SK-N-MC (cell line): ENCODE data around the gene STRN.

ENCODE experiments used
- DNase-seq: peaks from one replicate; pipeline ENCODE4 v3.0.0-alpha.2; 2011; ENCODE audit warnings: low read depth, low spot score
- H3K27ac ChIP-seq: fragments of 200-600 bp; sonication (generic); 2 replicates; pipeline ENCODE4 v1.5.1; 2016; ENCODE audit warnings: mixed run types
- H3K36me3 ChIP-seq: fragments of 200-600 bp; sonication (generic); 2 replicates; pipeline ENCODE4 v1.6.1; 2017; ENCODE audit warnings: antibody characterized with exemption, low read length, mixed read lengths; ENCODE audit not compliant: insufficient read depth
- H3K4me3 ChIP-seq: fragments of 200-600 bp; sonication (generic); 2 replicates; pipeline ENCODE4 v1.5.1; 2016
- H3K9ac ChIP-seq: fragments of 200-600 bp; sonication (generic); 2 replicates; pipeline ENCODE4 v1.8.0; 2017; ENCODE audit warnings: mixed run types, mixed read lengths; ENCODE audit not compliant: insufficient read length
- H3K9me3 ChIP-seq: fragments of 200-600 bp; sonication (generic); 2 replicates; pipeline ENCODE4 v1.6.1; 2017; ENCODE audit warnings: low read depth, mild to moderate bottlenecking, antibody characterized with exemption, low read length, moderate library complexity, mixed read lengths
- EZH2 ChIP-seq: fragments of 200-600 bp; sonication (generic); IDR thresholded peaks from one replicate; pipeline ENCODE4 v1.6.1; 2017; ENCODE audit warnings: antibody characterized with exemption
- FOXP2 ChIP-seq: optimal IDR thresholded peaks from 2 replicates; pipeline ENCODE3; 2011; ENCODE audit warnings: mild to moderate bottlenecking, moderate library complexity; ENCODE audit not compliant: insufficient read depth; ENCODE audit errors: extremely low read length, control extremely low read depth
- POLR2AphosphoS5 ChIP-seq: IDR thresholded peaks from 2 replicates; pipeline ENCODE4 v1.6.1; 2012; ENCODE audit warnings: mild to moderate bottlenecking, low read depth, low read length, borderline replicate concordance

STRN gene

DNA sequence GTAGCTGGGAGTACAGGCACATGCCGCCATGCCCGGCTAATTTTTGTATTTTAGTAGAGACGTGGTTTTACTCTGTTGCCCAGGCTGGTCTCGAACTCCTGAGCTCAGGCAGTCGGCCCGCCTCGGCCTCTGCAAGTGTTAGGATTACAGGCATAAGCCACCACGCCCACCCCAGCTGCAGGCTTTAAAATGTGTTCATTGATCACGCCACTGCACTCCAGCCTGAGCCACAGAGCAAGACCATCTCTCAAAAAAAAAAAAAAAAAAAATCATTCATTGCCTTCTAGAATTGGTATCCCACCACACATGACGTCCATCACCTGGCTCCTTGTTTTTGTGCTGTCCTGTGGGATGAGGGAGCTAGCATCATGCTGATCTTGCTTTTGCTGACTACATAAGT, 142.5 kb downstream of the STRN start:
- Histone ChIP-seq H3K9ac (no peak overlapping the region), H3K9me3 (no peaks in the 10 kb centered on the region), H3K36me3 (no peaks in the 10 kb centered on the region), H3K27ac (no peak overlapping the region), H3K4me3 (no peak overlapping the region)
- TF ChIP-seq EZH2 (no peak), FOXP2 (no peak), POLR2AphosphoS5 (no peak)
- DNase-seq, result no peak

DNA sequence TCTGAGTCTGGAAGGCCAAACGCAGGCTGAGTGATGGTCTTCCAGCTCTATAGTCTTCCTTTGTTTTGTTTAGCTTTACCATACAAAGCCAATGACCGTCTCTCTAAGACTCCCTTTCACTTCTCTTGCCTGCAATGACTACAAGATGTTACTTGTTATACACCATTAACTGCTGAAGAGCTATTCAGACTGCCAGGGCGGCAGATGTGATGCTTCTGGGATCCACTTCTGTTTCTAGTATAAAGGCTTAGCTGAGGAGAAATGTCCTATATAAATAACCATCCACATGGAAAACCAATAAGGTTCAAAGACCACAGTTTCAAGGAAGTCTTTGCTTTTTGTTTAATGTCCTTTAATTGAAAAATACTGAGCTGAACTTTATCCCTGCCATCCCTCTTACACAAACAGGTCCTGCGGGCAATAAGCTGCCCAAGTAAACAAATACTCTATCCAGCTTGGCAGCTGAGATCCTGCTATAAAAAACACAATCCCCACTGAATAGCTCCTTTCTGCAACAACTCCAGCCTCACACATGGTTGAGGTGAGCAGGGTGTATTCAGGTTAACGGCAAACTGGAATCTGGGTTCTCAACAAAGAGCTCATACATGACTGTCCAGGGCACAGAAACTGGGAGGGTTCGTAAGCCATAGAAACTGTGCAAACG, 145.3 kb downstream of the STRN start:
- no peak for TF ChIP-seq FOXP2
- Histone ChIP-seq H3K9ac (no peak overlapping the region), H3K9me3 (no peaks in the 10 kb centered on the region), H3K27ac (no peak overlapping the region), H3K36me3 (no peaks in the 10 kb centered on the region), H3K4me3 (no peak overlapping the region)
- no peak for DNase-seq

DNA sequence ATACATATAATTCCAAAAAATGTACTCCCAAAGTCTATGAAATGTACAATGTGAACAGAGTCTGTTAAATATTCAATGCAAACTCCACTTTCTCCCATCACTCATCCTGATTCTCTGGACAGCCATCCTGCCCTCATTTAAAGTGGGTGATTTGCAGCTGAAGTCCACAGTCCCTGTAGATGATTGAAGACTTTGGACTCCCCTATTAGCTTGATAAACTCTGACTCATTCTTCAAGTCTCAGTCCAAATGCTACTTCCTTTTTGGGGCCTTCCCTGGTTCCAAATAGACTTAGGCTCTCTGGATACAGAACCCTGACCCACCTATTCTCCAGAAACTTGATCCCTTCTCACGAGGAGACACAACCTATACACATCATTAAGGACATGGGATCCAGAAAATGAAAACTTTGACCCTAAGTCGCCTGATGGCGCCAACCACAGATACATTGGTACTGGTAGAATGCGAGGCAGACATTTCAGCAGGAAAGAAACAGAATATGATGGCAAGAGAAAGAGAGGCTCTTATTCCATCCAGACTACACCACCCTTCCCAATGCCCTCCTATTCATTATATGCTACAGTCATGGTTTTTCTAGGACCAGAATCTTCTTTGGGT, 147.1 kb downstream of the STRN start:
- Histone ChIP-seq H3K9me3 (no peaks in the 10 kb centered on the region), H3K9ac (no peak overlapping the region), H3K4me3 (no peak overlapping the region), H3K27ac (no peak overlapping the region), H3K36me3 (no peaks in the 10 kb centered on the region)
- DNase-seq, result no peak
- TF ChIP-seq EZH2 (no peak), FOXP2 (no peak), POLR2AphosphoS5 (no peak)

DNA sequence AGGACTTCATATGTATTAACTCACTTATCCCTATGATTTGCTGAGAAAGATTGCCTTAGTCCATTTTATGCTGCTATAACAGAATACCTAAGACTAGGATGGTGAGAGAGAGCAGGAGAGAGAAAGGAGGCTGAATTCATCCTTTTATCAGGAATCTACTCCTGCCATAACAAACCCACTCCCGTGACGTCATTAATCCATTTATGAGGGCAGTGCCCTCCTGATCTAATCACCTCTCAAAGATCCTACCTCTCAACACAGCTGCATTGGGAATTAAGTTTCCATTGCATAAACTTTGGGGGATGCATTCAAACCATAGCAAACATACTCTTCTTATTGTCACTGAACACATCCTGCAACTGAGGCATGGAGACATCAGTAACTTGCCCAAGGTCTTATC, 147.8 kb downstream of the STRN start:
- Histone ChIP-seq H3K27ac (no peak overlapping the region), H3K36me3 (no peaks in the 10 kb centered on the region), H3K4me3 (no peak overlapping the region), H3K9ac (no peak overlapping the region), H3K9me3 (no peaks in the 10 kb centered on the region)
- TF ChIP-seq FOXP2 (no peak), EZH2 (no peak), POLR2AphosphoS5 (no peak)
- no peak for DNase-seq

DNA sequence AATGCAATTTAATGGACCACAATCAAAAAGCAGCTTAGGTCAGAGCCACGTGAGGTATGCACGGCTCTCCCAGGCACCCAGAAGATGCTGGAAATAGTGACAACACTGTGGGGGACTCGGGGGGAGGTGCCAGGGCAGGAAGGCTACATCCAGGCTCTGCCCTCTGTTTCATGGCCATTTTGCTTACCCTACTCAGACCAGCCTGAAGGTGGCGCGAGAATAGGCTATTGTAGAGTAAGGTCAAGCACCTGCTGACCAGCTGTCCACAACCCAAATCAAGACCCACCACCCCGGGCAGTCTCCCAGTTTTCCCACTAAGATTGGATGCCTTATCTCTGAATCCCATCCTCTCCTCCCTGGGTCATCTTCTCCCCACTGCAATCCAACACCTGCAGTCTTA, 154.1 kb downstream of the STRN start:
- H3K9me3 ChIP-seq, result no peaks in the 10 kb centered on the region
- no peaks in the 10 kb centered on the region for H3K36me3 ChIP-seq
- no peak overlapping the region for H3K9ac ChIP-seq
- TF ChIP-seq EZH2 (no peak), FOXP2 (no peak), POLR2AphosphoS5 (no peak)
- H3K4me3 ChIP-seq, result no peak overlapping the region
- no peak overlapping the region for H3K27ac ChIP-seq
- DNase-seq, result no peak

DNA sequence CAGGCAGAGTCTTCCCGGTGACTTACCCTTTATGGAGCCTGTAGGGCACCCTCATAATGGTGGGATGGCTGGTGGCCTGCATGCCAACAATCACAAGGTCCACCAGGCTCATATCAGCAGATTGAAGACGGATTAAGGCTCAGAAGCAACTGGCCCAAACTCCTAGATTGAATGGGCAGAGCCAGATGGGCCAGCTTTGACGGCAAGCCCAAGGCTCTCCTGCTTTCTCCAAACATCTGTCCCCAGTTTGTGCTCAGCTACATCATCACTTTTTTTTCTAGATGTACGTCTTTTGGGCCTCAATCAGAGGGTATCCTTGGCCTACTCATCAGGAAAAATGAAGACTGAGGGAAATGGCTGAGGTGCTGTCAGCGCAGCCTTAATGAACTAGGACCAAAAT, 155.3 kb downstream of the STRN start:
- TF ChIP-seq POLR2AphosphoS5, result no peak
- no peak for TF ChIP-seq EZH2
- no peak overlapping the region for H3K9ac ChIP-seq
- DNase-seq, result no peak
- H3K4me3 ChIP-seq, result no peak overlapping the region
- H3K9me3 ChIP-seq, result no peaks in the 10 kb centered on the region
- H3K36me3 ChIP-seq, result no peaks in the 10 kb centered on the region
- H3K27ac ChIP-seq, result no peak overlapping the region

DNA sequence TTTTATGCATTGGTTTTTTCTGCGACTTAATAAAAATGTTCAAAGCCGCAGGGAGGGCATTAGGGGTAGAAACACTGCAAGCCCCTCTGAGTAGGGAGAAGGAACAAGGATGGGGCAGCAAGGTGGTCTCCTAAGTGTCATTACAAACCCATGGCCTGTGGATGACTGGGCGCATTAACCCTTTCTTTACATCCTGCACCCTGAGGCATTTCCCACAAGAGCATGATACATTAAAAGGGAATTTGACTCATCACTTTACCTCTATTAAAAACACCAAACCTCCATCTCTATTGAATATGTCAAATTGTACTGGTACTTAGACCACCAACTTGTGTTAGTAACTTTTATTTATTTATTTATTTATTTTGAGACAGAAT, 157.3 kb downstream of the STRN start:
- no peak for TF ChIP-seq EZH2
- TF ChIP-seq FOXP2, result no peak
- no peak for TF ChIP-seq POLR2AphosphoS5
- no peak overlapping the region for H3K9ac ChIP-seq
- no peaks in the 10 kb centered on the region for H3K9me3 ChIP-seq
- DNase-seq, result no peak
- no peak overlapping the region for H3K27ac ChIP-seq
- no peak overlapping the region for H3K4me3 ChIP-seq
- no peaks in the 10 kb centered on the region for H3K36me3 ChIP-seq

DNA sequence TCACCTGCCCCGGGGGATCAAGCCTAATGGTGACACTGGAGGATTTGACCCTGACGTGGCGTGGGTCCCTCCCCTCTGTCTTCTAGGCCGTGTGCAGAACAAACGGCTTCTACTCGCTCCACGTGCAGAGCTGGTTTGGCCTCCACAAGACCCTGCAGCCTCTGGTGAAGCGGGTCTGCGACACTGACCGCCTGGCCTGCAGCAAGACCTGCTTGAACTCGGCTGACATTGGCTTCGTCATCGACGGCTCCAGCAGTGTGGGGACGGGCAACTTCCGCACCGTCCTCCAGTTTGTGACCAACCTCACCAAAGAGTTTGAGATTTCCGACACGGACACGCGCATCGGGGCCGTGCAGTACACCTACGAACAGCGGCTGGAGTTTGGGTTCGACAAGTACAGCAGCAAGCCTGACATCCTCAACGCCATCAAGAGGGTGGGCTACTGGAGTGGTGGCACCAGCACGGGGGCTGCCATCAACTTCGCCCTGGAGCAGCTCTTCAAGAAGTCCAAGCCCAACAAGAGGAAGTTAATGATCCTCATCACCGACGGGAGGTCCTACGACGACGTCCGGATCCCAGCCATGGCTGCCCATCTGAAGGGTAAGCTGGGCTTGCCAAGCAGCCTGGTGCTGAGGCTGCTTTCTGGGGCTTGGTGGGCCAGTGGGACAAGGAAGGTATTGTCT, 157.8 kb downstream of the STRN start:
- no peaks in the 10 kb centered on the region for H3K9me3 ChIP-seq
- no peak overlapping the region for H3K9ac ChIP-seq
- no peaks in the 10 kb centered on the region for H3K36me3 ChIP-seq
- no peak overlapping the region for H3K4me3 ChIP-seq
- TF ChIP-seq EZH2 (no peak), FOXP2 (no peak), POLR2AphosphoS5 (no peak)
- DNase-seq, result no peak
- no peak overlapping the region for H3K27ac ChIP-seq
